HepG2 (cell line): ENCODE measurements around the gene ENGASE. TPM values are rescaled to one million over a fixed set of nuclear protein-coding genes. Genes with fewer than 3 reads are reported as not detected.

ENCODE experiments used
- DBP ChIP-seq: sonication (generic); formaldehyde crosslinking; IDR thresholded peaks from 2 replicates; pipeline ENCODE4 v1.4.0; 2020; ENCODE audit warnings: missing genetic modification reagents; ENCODE audit errors: not compliant biosample characterization
- KDM2A ChIP-seq: sonication (generic); formaldehyde crosslinking; IDR thresholded peaks from 2 replicates; pipeline ENCODE4 v1.4.0; 2020; ENCODE audit warnings: low read depth, missing genetic modification reagents, borderline replicate concordance
- MTA1 ChIP-seq: sonication (generic); formaldehyde crosslinking; IDR thresholded peaks from 2 replicates; pipeline ENCODE4 v1.4.0; 2020; ENCODE audit warnings: missing genetic modification reagents, mild to moderate bottlenecking, borderline replicate concordance
- REST ChIP-seq, 2 experiments: IDR thresholded peaks; 2 replicates each; pipeline ENCODE4 v1.6.1; 2011 to 2012; ENCODE audit warnings: low read length in 2 of 2, borderline replicate concordance in 1 of 2, low read depth in 1 of 2, mild to moderate bottlenecking in 1 of 2, moderate library complexity in 1 of 2
- SOX6 ChIP-seq, 2 experiments: fragments of 450-650 bp in 1 of 2; sonication (generic) in 1 of 2; formaldehyde crosslinking in 1 of 2; IDR thresholded peaks; 2 replicates each; pipeline versions ENCODE4 v1.4.0 to v1.6.1; 2017 to 2020; ENCODE audit warnings: antibody characterized with exemption in 1 of 2, mild to moderate bottlenecking in 1 of 2, missing genetic modification reagents in 1 of 2
- STAT6 ChIP-seq: sonication (generic); formaldehyde crosslinking; IDR thresholded peaks from 2 replicates; pipeline ENCODE4 v1.4.0; 2020; ENCODE audit warnings: missing genetic modification reagents, mild to moderate bottlenecking, borderline replicate concordance
- ZNF414 ChIP-seq: sonication (generic); formaldehyde crosslinking; IDR thresholded peaks from 2 replicates; pipeline ENCODE4 v1.5.0; 2020; ENCODE audit warnings: missing genetic modification reagents
- ZNF609 ChIP-seq: sonication (generic); formaldehyde crosslinking; IDR thresholded peaks from 2 replicates; pipeline ENCODE4 v1.4.0; 2020; ENCODE audit warnings: mild to moderate bottlenecking, missing genetic modification reagents, borderline replicate concordance
- ZNF678 ChIP-seq: sonication (generic); formaldehyde crosslinking; IDR thresholded peaks from 2 replicates; pipeline ENCODE4 v1.4.0; 2020; ENCODE audit warnings: mild to moderate bottlenecking, missing genetic modification reagents
- polyA plus RNA-seq, 8 experiments: library from polyadenylated mRNA; depleted of rRNA in 3 of 8; stranded (reverse) in 7 of 8; unstranded in 1 of 8; fragments of >200 nt; fragmentation: Illumina TruSeq in 4 of 8; extraction: Trizol in 4 of 8; gene quantifications; 2 replicates each; pipeline versions ENCODE4 v1.2.1 to v1.2.3, GENCODE V29; 2011 to 2016; ENCODE audit warnings: low read depth in 4 of 8, missing spikeins in 1 of 8, mixed read lengths in 1 of 8; ENCODE audit not compliant: insufficient read depth in 1 of 8
- total RNA-seq, 5 experiments: library from RNA; depleted of rRNA; stranded (reverse); fragments of >200 nt; fragmentation: Illumina TruSeq; extraction: Trizol; gene quantifications; 2 replicates each; pipeline ENCODE4 v1.2.3, GENCODE V29; 2016; ENCODE audit warnings: low read depth in 1 of 5

The ENGASE gene
- total and polyA plus RNA-seq, 2 of the 13 experiments (the other 11 are each of a cell fraction or from before 2014, with no cell fraction given) = 10.6 to 18.1 TPM

GRCh38 chr17:79026376-79027273, 48.0 kb upstream of the ENGASE start (continued):
- TF ChIP-seq REST (IDR thresholded peaks at IDR 0.05; ENCODE audit: borderline replicate concordance in 1 of 2, low read depth in 1 of 2, low read length in 2 of 2) (no peak; a peak in 1 of 4 replicates), STAT6 (CRISPR knock-in tag) (peak; percentile 58; the same call in 1 of the 2 replicates), SOX6 (IDR thresholded peaks at IDR 0.05) (no peak), SOX6 (CRISPR knock-in tag; IDR thresholded peaks at IDR 0.05) (peak; percentile 93), KDM2A (CRISPR knock-in tag) (no peak; the same call in 1 of the 2 replicates), ZNF678 (CRISPR knock-in tag) (no peak), MTA1 (CRISPR knock-in tag) (peak; percentile 90; the same call in 1 of the 2 replicates), ZNF414 (peak; percentile 91), DBP (no peak), ZNF609 (CRISPR knock-in tag) (peak; percentile 69; the same call in 1 of the 2 replicates)
